NK-92 (cell line): ENCODE measurements around the gene LRRC57.
A peak's percentile ranks its signal among the peaks of the same experiment; 100 is the strongest.

ENCODE experiments used
- DNase-seq: peaks from one replicate; lab custom pipeline; 2025; ENCODE audit not compliant: unreplicated experiment; lab: John Stamatoyannopoulos, UW

Gene LRRC57

GRCh38 chr15:42553554-42553953 is 5.0 kb upstream of the LRRC57 start:
- no peak for DNase-seq

GRCh38 chr15:42549741-42550392 is 1.3 kb upstream of the LRRC57 start:
- no peak for DNase-seq

GRCh38 chr15:42549032-42549491 is 469 bp upstream of the LRRC57 start:
- DNase-seq = no peak

- no peak for DNase-seq
These were observed 710 bp downstream of the LRRC57 start for GRCh38 chr15:42547918-42548248.

GRCh38 chr15:42544853-42545629 is 3.6 kb downstream of the LRRC57 start:
- no peak for DNase-seq

GRCh38 chr15:42533246-42533645 is 15.3 kb downstream of the LRRC57 start:
- DNase-seq = no peak

GRCh38 chr15:42528970-42529369 is 19.6 kb downstream of the LRRC57 start:
- no peak for DNase-seq

GRCh38 chr15:42523331-42523730 is 25.3 kb downstream of the LRRC57 start:
- no peak for DNase-seq

GRCh38 chr15:42511007-42511391 is 37.6 kb downstream of the LRRC57 start:
- DNase-seq = no peak

- no peak for DNase-seq
These were observed 38.2 kb downstream of the LRRC57 start for GRCh38 chr15:42510258-42511006.

GRCh38 chr15:42508263-42508690 is 40.3 kb downstream of the LRRC57 start:
- DNase-seq = no peak

GRCh38 chr15:42507514-42507913 is 41.1 kb downstream of the LRRC57 start:
- no peak for DNase-seq

- DNase-seq = no peak
These were observed 44.0 kb downstream of the LRRC57 start for GRCh38 chr15:42504631-42505030.

- no peak for DNase-seq
These were observed 44.8 kb downstream of the LRRC57 start for GRCh38 chr15:42503825-42504224.

GRCh38 chr15:42502477-42502876 is 46.1 kb downstream of the LRRC57 start:
- no peak for DNase-seq

- no peak for DNase-seq
These were observed 48.6 kb downstream of the LRRC57 start for GRCh38 chr15:42499858-42500609.

GRCh38 chr15:42498212-42499068 is 50.2 kb downstream of the LRRC57 start:
- no peak for DNase-seq

- DNase-seq = peak; percentile 49
These were observed 53.0 kb downstream of the LRRC57 start, which contains the start of gene SNAP23 for GRCh38 chr15:42495361-42496212. TSS of gene SNAP23 (plus strand) at chr15:42495634. CDS start at chr15:42511847, 16,213 bp downstream.

- no peak for DNase-seq
These were observed 53.6 kb downstream of the LRRC57 start for GRCh38 chr15:42494998-42495360.
